HCT116 (cell line): ENCODE results near the gene DNM1L.

Experiments
- CBX3 ChIP-seq: IDR thresholded peaks from 2 replicates; pipeline ENCODE4 v1.6.1; 2012; ENCODE audit warnings: low read depth
- CTCF ChIP-seq, 3 experiments: fragments of 200-600 bp in 1 of 3; sonication (generic) in 1 of 3; IDR thresholded peaks in 2 of 3; conservative IDR thresholded peaks in 1 of 3; 2 replicates each; pipeline ENCODE4 v1.5.1; 2012 to 2017; ENCODE audit warnings: low read depth in 2 of 3, low read length in 2 of 3, antibody characterized with exemption in 1 of 3, borderline replicate concordance in 1 of 3, control low read depth in 1 of 3, mild to moderate bottlenecking in 1 of 3, mixed read lengths in 1 of 3, mixed run types in 1 of 3, moderate library complexity in 1 of 3; ENCODE audit not compliant: insufficient read depth in 1 of 3
- EZH2 ChIP-seq: fragments of 200-600 bp; sonication (generic); IDR thresholded peaks from 2 replicates; pipeline ENCODE4 v1.6.1; 2017; ENCODE audit warnings: antibody characterized with exemption, mixed run types
- POLR2A ChIP-seq: IDR thresholded peaks from 2 replicates; pipeline ENCODE4 v1.7.0; 2011; ENCODE audit warnings: borderline replicate concordance; ENCODE audit not compliant: insufficient read depth, insufficient read length; ENCODE audit errors: extremely low read depth
- POLR2AphosphoS5 ChIP-seq: IDR thresholded peaks from 2 replicates; pipeline ENCODE4 v1.6.1; 2011; ENCODE audit warnings: mild to moderate bottlenecking, low read depth, low read length, moderate library complexity
- SRF ChIP-seq: IDR thresholded peaks from 2 replicates; pipeline ENCODE4 v1.6.1; 2012; ENCODE audit warnings: low read depth

DNA sequence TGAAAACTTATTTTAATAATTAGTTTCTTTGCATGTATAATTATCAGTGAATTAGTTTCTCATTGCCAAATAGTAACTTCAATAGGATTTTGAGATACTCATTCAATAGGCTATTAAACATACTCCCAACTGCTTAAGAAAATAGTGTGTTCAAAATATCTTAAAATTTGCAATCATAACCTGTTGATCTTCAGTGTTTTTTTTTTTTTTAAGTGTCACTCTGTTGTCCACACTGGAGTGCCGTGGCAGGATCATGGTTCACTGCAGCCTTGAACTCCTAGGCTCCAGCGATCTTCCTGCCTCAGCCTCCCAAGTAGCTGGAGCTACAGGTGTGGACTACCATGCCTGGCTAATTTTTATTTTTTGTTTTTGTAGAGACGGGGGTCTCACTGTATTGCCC lies 78.1 kb downstream of the DNM1L start:
- TF ChIP-seq POLR2A (no peak), CTCF (IDR thresholded peaks at IDR 0.05 in 2 of 3, conservative IDR thresholded peaks at IDR 0.05 in 1 of 3; ENCODE audit: borderline replicate concordance in 1 of 3, insufficient read depth in 1 of 3, low read depth in 2 of 3, low read length in 2 of 3) (no peak), SRF (no peak), EZH2 (no peak), POLR2AphosphoS5 (no peak), CBX3 (no peak)
